HG02970 (cell line): ENCODE results near the gene CHN2.

ENCODE experiments used
- ATAC-seq: cut with Tn5 transposase; IDR thresholded peaks from one replicate; pipeline ENCODE4 v1.9.1; 2021; ENCODE audit warnings: mild to moderate bottlenecking, moderate library complexity, moderate number of reproducible peaks; ENCODE audit not compliant: unreplicated experiment, low FRiP score

CHN2 gene

DNA sequence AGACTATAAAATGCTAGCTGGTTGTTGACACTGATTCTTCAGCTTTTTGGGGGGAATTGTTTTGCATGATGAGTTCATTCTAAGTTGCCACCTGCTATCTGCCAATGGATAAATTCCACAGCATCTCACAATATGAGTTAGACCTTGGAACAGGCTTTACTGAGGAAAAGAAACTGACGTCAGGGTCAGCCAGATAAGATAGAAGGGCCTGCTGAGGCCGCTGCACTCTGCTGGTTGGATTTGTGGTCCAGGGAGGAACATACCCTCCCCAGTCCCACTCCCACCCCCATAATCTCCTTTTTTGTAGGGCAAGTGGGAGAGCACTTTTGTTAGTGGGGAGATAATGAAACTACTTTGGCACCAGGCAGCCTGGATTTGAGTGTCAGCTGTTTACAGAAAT lies 258.4 kb downstream of the CHN2 start:
- no peak for ATAC-seq

DNA sequence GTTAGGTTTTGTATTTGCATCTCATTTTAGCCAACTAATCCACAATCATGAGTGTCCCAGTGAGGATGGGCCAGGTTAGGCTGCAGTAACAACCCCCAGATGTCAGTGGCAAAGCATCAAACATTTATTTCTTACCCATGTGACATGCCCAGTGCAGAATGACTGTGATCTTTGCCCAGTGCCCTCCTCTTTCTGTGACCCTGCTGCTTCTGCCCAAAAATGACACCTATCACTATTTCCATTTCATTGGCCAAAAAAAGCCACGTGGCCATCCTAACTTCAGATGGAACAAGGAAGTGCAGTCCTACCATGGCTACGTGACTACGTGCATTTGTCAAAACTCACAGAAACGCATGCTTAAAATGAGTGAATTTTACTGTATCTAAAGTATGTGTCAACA lies 259.9 kb downstream of the CHN2 start:
- ATAC-seq, result no peak

DNA sequence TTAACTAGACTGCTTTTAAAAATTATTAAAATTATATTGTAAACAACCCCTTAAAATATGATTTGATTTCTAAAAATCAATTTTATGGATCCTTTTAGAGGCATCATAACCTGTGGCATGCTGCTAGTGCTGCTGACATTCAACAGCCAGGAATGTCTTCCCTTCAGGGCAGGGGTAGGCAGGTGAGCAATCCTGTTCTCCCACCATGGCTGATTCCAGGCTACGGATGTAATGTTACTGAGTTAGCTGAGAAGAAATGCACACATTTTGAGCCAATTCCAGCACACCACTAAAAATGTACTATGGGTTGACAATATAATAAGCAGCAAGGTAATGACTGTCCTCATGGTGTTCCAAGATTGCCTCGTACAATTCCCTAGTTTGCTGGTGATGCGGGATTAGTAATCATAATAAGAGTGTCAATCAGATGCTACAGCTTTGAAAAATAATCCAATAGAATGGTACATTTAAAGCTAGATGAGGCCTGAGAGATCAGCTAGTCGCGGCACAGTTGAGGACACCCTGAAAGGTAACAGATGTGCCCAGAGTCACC lies 260.4 kb downstream of the CHN2 start:
- ATAC-seq, result no peak

DNA sequence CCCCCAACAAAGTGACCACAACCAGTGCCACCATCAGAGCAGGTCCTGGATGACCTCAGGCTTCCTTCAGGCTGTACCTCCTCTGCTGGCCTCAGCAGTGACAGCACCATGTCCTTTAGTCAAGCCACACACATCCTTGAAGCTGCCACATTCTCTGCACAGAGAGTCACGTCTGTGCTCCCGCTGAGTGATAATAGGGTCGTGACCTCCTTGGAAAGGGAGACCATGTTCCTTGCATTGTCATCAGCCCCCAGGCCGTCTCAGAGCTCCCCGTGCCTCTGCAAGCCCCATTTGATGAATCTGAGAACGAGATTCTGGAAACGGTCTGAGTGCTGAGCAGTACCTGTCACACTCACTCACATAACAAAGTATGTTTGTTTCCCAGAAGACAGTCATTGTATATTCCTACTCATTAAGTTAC lies 262.6 kb downstream of the CHN2 start:
- ATAC-seq, result no peak

DNA sequence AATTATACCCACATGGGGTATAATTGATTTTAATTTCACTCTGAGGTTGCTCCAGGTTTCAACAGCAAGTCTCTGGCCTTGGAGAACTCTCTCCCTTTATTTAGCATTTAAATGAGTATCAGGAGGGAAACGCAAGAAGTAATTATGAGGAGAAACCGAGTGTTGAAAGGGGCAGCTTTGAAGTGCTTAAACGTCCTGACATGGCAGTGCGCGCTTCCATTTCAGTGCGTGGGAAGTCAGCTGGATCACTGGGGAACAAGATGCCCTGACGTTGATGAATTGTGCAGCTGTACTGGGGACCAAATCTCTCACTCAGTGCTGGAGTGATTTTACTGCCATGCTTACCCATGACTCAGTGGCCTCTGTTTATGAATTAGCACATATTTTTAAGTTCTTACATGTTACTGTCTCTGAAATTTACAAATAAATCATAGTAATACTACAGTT lies 263.0 kb downstream of the CHN2 start:
- ATAC-seq, result no peak

DNA sequence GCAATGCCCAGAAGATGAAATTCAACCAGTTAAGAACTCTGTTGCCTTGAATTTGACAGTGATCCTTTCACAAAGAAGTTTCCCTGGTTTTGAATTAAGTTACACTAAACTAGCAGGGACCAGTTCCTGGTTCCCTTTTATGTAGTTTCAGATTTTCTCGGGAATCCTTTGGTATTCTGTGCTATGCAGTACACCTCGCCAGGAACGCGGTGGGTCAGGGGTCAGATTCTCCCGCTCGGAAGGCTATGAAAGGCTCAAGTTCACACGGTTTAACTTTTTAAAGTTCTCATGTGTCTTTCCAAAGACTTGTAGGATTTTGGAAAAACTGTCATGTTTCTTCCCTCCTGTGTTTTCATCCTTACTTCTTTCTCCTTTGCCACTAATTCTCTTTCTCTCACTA lies 264.4 kb downstream of the CHN2 start:
- ATAC-seq, result no peak

DNA sequence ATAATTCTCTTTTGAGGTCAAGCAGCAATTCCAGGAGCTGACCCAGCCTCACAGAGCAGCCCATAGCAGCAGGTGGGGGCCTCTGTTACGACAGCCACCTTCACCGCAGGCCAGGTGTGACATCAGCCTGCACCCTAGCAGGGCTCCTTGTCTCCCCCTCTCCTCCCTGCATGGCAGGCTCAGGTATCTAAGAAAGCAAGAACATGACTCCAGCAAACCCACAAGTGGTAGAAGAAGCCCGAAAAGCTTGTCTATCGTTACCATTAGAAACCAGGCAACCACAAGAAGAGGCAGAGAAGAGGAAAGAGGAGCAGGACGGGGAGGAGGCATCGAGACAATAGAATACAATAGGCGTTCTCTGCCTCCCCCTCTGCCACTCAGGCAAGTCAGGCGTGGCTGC lies 265.0 kb downstream of the CHN2 start:
- no peak for ATAC-seq

DNA sequence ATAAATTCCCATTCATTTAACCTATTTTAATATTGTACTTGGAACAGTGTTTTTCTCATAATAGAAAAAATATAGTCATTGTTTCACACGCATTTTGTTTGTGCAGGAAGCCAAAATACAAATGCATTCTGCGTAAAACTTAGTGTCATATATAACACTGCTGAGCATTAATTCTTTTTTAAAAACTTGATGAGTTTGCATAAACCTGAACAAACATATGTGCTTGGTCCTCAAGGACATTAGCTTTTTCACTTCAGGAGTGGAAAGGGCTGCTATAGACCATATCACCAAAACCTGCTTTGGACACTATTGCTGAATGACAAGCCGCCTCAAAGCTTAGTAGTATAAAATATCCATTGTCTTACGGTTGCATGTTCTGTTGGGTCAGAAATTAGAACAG lies 267.4 kb downstream of the CHN2 start:
- ATAC-seq, result no peak

DNA sequence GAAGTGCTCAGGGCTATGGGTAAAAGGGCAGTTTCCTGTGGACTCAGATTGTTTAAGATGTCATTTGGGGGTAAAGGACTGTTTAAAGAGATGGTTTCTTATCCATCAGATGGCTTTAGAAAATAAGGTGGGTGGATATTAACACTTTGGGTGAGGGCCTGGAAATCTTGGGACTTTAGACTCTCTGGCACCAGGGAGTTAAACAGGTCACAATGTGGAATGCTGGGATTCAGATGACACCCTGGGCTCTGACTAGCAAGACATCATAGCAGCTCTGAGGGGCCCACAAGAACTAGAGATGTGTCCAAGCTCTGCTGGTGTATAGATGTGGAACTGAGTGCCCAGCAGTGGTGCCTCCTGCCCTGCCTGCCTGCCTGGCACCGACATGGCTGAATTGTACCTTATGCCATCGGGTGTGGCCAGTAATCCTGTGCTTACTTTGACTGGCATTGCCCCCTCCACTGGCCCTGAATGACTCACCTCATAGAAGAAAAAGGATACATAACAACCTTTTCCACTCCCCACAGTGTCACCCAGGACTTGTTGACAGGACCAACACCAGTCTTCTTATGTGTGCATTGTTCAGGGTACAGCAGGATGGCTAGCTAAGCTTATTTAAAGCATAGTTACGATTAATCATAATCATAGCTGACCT lies 269.1 kb downstream of the CHN2 start:
- ATAC-seq, result no peak

DNA sequence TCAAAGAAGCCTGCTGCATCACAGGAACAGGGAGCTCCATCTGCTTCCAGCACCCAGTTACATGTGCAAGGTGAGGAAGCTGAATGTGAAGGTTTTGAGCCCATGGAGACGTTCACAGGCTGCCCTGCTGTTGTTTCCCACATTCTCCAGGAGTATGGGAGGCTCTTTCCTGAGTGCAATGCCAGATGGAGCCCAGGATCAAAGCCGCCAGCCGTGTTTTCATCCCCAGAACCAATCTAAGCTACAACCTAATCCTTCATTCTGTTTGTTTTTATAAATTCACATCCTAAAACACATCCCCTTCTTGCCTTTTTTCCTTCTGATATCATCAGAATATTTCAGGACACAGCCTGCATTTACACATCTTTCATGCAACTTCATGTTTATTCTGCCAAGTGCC lies 270.2 kb downstream of the CHN2 start:
- no peak for ATAC-seq

DNA sequence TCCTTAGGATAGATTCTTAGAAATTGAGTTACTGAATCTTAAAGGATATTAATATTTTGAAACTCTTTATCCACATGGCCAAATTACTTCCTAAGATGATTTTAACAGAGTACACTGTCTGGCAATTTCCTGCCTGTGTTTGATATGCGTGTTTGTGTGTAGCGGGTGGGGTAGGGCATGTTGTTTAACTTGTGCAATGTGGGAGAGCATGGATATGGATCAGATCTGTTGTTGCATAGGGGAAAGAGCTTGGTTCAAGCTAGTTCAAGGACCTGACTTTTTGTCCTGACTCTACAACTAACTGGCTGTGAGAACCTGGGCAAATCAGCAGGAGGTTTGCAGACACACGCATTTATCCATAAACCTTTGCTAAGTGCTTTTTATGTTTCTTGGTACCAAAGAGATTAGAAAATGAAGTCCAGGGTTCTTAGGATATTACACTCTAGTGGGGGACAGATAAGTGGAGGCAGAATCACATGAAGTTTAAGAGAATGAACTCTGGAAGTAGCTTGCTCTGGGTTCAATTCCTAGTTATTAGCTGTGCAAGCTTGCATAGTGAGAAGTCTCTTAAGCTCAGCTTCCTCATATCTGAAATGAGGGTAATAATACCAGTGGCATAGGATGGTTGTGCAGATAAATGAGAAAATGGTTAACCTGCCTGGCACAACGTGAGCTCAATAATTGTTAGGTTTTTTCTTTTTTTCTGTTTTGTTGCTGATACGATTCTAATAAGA lies 272.8 kb downstream of the CHN2 start:
- ATAC-seq, result no peak

DNA sequence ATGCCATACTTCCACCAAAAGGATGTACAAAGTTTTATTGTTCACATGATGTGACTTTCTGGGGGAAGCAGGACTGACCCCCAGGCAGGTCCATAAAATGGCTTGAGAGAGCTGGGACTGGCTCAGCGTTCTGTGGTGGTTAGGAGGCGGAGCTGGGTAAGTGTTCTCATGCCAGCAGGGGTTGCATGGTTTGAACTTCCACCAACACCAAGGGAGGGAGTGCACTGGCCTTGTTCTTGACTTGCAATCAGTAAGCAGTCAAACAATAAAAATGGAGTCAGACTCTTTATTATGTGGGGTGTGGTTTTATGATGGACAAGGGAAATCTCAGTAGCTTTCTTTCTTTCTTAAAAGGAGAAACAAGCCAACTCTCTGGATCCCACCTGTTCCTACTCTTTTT lies 273.6 kb downstream of the CHN2 start:
- ATAC-seq, result no peak

DNA sequence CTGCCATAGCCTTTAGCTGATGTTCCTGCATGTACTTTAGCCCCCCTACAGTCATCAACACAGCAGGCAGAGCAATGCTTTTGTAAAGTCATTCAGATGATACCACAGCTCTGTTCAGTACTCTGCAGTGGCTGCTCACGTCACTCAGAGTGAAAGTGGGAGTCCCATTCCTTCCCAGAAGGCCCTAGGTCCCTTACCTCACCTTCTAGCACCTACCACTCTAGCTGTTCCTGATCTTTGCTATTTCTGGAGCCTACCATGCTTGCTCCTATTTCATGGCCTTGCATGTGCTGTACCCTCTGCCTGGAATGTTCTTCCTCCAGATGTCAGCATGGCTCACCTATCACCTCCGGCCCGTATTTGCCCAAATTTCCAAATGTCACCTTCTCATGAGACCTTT lies 274.7 kb downstream of the CHN2 start:
- ATAC-seq, result no peak

DNA sequence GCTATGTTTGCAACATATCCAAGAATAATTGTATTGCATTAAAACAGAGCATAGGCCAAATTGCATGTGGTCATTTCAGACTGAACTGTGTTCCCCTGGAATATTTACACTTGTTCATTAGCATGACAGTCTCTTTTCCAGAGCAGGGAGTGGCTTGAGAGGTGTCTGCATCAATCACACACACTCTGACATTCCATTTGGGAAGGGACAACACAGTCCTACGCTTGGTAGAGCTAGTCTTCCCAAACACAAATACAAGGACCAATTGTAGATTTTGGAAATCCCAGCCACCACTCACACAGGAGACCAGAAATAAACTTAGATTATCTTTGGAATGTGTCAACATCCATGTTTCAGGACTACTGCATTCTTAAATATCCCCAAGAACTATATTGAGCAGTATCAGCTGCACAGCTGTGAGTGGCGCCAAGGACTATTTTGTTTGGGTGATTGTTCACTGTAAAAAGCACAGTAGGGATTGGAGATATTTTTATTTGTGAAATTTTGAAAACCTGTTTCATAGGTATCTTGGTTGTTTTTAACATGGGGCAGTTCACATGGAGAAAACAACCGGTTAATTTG lies 275.5 kb downstream of the CHN2 start:
- no peak for ATAC-seq

DNA sequence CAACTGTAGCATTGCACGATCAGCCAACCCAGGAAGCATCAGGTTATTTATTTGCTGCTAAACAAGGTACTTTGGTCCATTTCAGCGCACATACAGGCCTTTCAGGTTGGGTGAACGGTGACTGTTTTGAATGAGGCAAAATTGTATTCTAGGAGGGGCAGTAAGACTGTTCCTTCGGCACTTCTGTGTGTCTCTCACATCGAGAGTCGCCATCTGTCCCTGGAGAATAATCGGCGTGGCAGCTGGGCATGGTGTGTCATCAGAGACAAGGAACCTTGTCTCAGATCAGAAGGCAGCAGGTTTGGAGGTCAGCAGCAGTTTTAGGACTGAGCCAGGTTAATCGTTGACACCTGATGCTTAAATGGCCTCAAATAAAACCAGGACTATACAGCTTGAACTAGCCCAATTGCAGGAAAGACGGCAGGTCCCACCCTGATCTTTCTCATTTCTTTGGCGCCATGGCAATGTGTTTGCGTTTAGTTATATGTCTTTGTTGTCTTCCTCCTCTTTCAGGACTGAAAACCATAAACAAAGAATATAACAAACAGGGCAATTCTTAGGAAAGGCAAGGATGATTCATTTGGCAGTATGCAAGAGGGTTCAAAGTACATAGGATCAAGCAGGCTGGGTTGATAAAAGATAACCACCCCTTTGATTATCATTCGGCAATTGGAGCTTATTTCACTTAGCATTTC lies 277.0 kb downstream of the CHN2 start:
- no peak for ATAC-seq

DNA sequence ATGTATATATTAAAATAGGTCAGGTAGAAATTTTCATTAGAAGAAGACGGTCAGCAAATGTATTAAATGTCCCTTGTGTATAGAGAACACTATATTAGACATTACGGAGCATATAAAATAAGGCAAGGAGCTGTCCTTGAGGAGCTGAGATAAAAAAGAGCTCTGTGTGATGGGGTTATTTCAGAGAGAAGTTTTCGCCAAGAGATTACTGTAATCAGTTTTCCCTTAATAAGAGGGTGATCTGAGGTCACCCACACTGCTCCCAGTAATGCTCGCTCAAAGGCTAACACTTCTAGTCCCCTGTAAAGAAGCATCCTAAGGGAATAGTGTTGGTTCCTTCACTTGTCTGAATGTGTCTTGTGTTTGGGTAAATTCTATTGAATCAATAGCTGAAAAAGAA lies 282.3 kb downstream of the CHN2 start:
- ATAC-seq, result no peak

DNA sequence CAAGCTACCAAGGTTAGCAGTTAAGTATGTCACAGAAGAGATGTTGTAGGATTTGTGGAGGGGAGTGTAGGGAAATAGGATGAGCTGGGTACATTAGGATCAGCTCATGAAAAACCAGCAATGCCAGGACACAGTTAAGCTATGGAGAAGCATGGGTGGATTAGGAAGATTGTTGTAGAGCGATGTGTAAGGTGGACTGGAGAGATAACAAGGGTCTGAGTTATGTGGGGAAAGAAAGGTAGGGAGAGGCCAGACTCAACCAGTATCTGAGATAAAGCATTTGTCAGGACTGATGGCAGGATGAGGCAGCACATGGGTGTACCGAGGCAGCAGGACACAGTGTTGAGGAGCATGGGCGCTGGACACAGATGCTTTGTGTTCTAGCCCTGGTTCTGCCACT lies 283.7 kb downstream of the CHN2 start:
- ATAC-seq, result no peak

DNA sequence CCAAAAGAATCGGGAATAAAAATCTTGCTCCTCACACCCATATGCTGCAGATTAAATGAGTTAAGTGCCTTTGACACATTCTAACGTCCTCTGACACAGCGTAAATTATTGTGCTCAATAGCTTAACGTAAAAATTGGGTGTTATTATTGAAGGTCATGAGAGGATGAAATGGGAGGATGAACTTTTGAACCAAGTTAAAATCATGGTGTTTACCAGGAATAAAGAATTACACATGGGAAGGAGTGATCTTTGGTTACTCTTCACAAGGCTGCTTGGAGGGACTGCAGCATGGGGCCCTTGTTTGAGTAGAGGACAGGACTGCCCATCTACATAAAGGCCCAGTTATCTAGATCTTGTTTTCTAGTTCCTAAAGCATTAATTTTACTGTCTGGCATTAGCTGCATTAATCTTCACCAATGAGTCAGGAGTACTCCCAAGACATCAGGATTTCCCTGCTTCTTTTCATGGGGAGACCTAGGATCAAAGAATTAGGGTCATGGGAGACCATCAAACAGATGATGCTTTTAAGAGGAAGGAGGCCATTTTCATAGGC lies 284.2 kb downstream of the CHN2 start:
- no peak for ATAC-seq

DNA sequence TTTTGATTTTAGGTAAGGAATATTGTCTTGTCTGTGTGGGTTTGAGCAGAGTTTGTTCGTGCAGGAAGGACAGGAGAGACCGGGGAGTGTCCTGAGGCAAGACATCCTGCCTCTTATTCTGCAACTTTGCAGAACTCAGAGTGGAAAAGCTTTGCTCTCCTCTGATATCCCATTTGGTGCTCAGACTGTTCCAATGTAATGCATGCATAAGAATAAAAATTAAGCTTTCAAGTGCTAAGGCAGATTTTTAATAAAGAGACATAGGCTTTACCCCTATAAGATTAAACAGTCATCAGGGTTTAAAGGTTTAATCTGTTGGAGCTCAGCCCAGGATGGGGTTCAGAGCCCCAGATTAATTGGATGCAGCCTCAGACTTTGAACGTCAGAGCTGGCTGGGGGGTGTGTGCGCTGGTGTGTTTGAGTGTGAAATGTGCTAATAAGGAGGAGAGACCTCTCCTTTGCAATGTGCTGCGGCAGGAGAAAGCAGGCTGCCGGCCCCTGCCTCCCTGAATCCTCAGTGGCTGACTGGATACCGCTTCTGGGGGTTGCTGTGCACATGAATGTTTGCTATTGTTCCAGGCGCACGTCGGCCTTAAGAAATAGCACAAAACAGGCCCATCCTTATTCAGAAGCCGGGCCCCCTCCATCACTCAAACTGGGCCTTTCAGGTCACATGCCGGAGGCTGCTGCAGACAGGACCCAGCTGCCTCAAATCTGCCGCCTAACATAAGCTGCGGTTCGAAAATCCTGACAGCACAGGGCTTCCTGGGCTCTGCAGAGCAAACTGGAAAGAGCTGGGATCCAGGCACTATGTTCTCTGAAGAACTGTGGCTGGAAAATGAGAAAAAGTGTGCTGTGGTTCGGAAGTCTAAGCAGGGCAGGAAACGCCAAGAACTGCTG lies 285.0 kb downstream of the CHN2 start:
- ATAC-seq, result no peak

DNA sequence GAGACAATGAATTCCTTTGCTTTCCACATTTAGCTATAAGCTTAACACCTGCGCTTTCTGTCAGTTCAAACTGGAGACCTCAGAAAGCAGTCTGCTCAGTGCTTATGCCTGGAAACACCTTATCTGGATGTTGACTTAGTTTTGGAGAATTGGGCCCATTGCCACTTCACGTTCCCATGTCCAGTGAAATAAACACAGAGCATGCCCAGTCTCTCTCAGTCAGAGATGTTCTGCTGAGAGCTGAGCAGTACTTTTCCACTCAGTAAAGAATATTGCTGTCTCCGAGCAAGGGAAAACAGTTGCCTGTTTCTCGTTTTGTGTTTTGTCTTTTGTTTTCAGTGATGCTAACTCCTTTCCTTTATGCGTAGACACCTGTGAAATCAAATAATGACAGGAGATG lies 285.9 kb downstream of the CHN2 start:
- ATAC-seq, result no peak
